Upper lobe of right lung (tissue), 1 donor: ENCODE data around the gene CUEDC1. TPM values are rescaled to one million over a fixed set of nuclear protein-coding genes. Genes with fewer than 3 reads are reported as not detected.

Experiments
- ATAC-seq: fragments of 200-7000 bp; cut with Tn5 transposase; one replicate; pipeline ENCODE4 v1.9.1; 2020; ENCODE audit warnings: mild to moderate bottlenecking, moderate library complexity
- DNase-seq: peaks from one replicate; pipeline ENCODE4 v3.0.0-alpha.2; 2020
- H3K27ac ChIP-seq: fragments of 200-600 bp; one replicate; pipeline ENCODE4 v1.8.0; 2022
- H3K27me3 ChIP-seq: fragments of 200-600 bp; one replicate; pipeline ENCODE4 v1.8.0; 2022; ENCODE audit warnings: mild to moderate bottlenecking
- H3K36me3 ChIP-seq: fragments of 200-600 bp; one replicate; pipeline ENCODE4 v1.8.0; 2022
- H3K4me1 ChIP-seq: fragments of 200-600 bp; one replicate; pipeline ENCODE4 v1.8.0; 2022
- H3K4me3 ChIP-seq: fragments of 200-600 bp; one replicate; pipeline ENCODE4 v1.8.0; 2022; ENCODE audit warnings: mild to moderate bottlenecking
- H3K9me3 ChIP-seq: fragments of 200-600 bp; one replicate; pipeline ENCODE4 v1.8.0; 2022
- intact Hi-C: fragments of 100-400 bp; cut with DNase I; formaldehyde crosslinking; loops from one replicate; pipeline ENCODE4 v1.11.0; 2022
- total RNA-seq: library from RNA; stranded (reverse); fragmentation: NEBNext Ultra II Directional; extraction: Animal tissue kit (Norgen Biotek cat#: 25700); gene quantifications from one replicate; pipeline ENCODE4 v1.2.1, GENCODE V29; 2021
- TF ChIP-seq, protein P1 (sequence below): fragments of 200-600 bp; IDR thresholded peaks from one replicate; pipeline ENCODE4 v1.8.0; 2022; ENCODE audit warnings: antibody characterized with exemption
- donor health status: DM: no; HTN: yes; CAD: no; lungs with severe emphysema.

Gene CUEDC1
- total RNA-seq, 1 donor from 2014 or later: 41.9 TPM

GRCh38 chr17:57818066-57818465 is 137.1 kb downstream of the CUEDC1 start:
- no peak for DNase-seq
- ATAC-seq: no peak
- Histone ChIP-seq H3K4me1 (no peaks in the 10 kb centered on the region), H3K27me3 (no peaks in the 10 kb centered on the region), H3K36me3 (no peaks in the 10 kb centered on the region), H3K4me3 (no peak overlapping the region), H3K9me3 (no peaks in the 10 kb centered on the region), H3K27ac (no peak overlapping the region)
- intact Hi-C loops: no loop called here
- TF ChIP-seq, protein P1, sequence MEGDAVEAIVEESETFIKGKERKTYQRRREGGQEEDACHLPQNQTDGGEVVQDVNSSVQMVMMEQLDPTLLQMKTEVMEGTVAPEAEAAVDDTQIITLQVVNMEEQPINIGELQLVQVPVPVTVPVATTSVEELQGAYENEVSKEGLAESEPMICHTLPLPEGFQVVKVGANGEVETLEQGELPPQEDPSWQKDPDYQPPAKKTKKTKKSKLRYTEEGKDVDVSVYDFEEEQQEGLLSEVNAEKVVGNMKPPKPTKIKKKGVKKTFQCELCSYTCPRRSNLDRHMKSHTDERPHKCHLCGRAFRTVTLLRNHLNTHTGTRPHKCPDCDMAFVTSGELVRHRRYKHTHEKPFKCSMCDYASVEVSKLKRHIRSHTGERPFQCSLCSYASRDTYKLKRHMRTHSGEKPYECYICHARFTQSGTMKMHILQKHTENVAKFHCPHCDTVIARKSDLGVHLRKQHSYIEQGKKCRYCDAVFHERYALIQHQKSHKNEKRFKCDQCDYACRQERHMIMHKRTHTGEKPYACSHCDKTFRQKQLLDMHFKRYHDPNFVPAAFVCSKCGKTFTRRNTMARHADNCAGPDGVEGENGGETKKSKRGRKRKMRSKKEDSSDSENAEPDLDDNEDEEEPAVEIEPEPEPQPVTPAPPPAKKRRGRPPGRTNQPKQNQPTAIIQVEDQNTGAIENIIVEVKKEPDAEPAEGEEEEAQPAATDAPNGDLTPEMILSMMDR: no peak

GRCh38 chr17:57817299-57817698 is 137.9 kb downstream of the CUEDC1 start:
- no peak overlapping the region for H3K27ac ChIP-seq
- H3K9me3 ChIP-seq: no peaks in the 10 kb centered on the region
- no peak overlapping the region for H3K4me3 ChIP-seq
- no peak for ATAC-seq
- no peak for DNase-seq
- TF ChIP-seq, protein P1: no peak
- H3K36me3 ChIP-seq: no peaks in the 10 kb centered on the region
- no peaks in the 10 kb centered on the region for H3K4me1 ChIP-seq
- intact Hi-C loops: no loop called here
- H3K27me3 ChIP-seq: no peaks in the 10 kb centered on the region

DNA sequence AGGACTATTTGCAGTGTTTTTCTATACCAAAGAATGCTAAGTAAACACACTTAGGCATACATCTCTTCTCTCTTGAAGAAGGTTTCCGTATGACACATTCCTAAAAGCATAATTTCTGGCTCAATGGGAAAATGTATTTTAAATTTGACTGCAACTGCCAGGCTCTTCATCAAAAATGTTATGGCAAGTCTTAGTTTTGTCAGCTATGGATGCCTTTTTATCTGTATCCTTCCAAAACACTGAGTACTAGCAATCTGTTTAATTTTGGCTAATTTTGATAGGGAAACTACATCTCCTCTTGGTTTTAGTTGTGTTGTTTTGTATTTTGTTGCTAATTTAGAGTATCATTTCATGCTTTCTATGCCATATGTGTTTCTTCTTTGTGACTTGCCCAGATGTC is 140.8 kb downstream of the CUEDC1 start:
- no peaks in the 10 kb centered on the region for H3K36me3 ChIP-seq
- no peak overlapping the region for H3K27ac ChIP-seq
- H3K9me3 ChIP-seq: no peaks in the 10 kb centered on the region
- ATAC-seq (no peak), DNase-seq (no peak)
- no peak overlapping the region for H3K4me3 ChIP-seq
- H3K4me1 ChIP-seq: peaks cover 16% of the 10 kb centered on the region
- intact Hi-C loops: no loop called here
- H3K27me3 ChIP-seq: no peaks in the 10 kb centered on the region
- TF ChIP-seq, protein P1: no peak

DNA sequence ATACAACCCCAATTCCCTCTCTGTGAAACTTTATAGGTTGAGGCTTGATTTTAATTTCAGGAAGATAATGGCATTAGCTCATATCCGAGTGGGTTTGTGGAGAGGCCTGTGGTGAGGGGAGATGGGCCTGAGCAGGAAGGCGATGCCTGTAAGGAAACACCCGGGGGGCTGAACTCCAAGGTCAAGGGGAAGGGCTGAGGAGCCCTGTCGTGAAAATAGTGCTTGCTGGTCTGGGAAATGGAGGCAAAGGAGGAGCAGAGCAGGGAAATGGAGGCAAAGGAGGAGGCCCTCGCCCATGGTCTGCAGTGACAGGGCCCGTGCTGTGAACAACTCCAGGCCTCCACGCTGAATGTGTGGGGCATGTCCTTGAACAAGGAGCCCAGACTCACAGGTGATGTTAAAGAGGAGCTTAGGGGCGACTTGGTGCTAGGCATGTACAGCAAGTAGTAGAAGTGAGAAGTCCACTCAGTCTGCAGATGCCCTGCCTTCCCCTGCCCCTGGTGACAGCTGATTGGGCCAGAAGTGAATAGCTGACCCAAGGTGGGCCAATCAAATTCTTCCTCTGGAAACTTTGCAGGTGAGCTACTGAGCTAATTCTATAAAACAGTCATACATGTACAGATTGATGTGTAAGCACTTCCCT is 143.5 kb downstream of the CUEDC1 start:
- ATAC-seq (no peak), DNase-seq (no peak)
- Histone ChIP-seq H3K4me3 (no peak overlapping the region), H3K27me3 (no peaks in the 10 kb centered on the region), H3K9me3 (no peaks in the 10 kb centered on the region), H3K4me1 (peaks cover 16% of the 10 kb centered on the region), H3K27ac (no peak overlapping the region), H3K36me3 (no peaks in the 10 kb centered on the region)
- intact Hi-C loops: no loop called here
- TF ChIP-seq, protein P1: no peak

Other genes with a start within 250 kb of the CUEDC1 start
- not detected for gene CCDC182, start 210.1 kb downstream of the CUEDC1 start, total RNA-seq
- gene MRPS23, start 105.4 kb downstream of the CUEDC1 start, total RNA-seq: 36.0 TPM
- gene VEZF1, start 32.8 kb upstream of the CUEDC1 start, total RNA-seq: 77.1 TPM
- 153 TPM for gene SRSF1, start 51.8 kb upstream of the CUEDC1 start, total RNA-seq
- 37.8 TPM for gene DYNLL2, start 128.0 kb upstream of the CUEDC1 start, total RNA-seq
- not detected for gene OR4D1, start 193.0 kb upstream of the CUEDC1 start, total RNA-seq
- not detected for gene OR4D2, start 211.6 kb upstream of the CUEDC1 start, total RNA-seq
- not detected for gene EPX, start 237.3 kb upstream of the CUEDC1 start, total RNA-seq